ENCODE data around the gene DEPDC4.
"Not testable (repeated sequence)": the region's sequence is repeated elsewhere in the genome, so short reads cannot be mapped to it uniquely, and the experiment has no call there.

Gene DEPDC4

GRCh38 chr12:100293017-100293416 is 26.1 kb upstream of the DEPDC4 start (continued):
- TF ChIP-seq ZNF221 (tag by site-specific recombination; IDR thresholded peaks at IDR 0.05; ENCODE audit: borderline replicate concordance) (no peak), ZNF366 (tag by site-specific recombination; conservative IDR thresholded peaks at IDR 0.05) (no peak)

- Histone ChIP-seq H3K4me1 (ENCODE audit: control insufficient read depth, insufficient read depth, low read length) (peaks cover 4% of the 10 kb centered on the region; the same call in 1 of the 2 replicates), H3K36me3 (ENCODE audit: control insufficient read depth in 2 of 2, insufficient read depth in 1 of 2, low read length in 2 of 2) (peaks cover 8 to 20% of the 10 kb centered on the region in 2 experiments), H3K27ac (ENCODE audit: extremely low read depth, low read depth, low read length) (no peak overlapping the region), H3K4me3 (ENCODE audit: low read depth, low read length) (no peak overlapping the region), H3K9me3 (ENCODE audit: control insufficient read depth, insufficient read depth, low read depth, low read length) (no peaks in the 10 kb centered on the region)
- no peak for TF ChIP-seq ZNF658 (tag by site-specific recombination; IDR thresholded peaks at IDR 0.05)
- TF ChIP-seq ZNF621 (tag by site-specific recombination; IDR thresholded peaks at IDR 0.05) = no peak
- TF ChIP-seq ZNF10 (tag by site-specific recombination; IDR thresholded peaks at IDR 0.05) = 0 out of 2 replicates have a peak, but pooled peaks have one; percentile 18
- TF ChIP-seq GLIS2 (tag by site-specific recombination; IDR thresholded peaks at IDR 0.05) = no peak
- POLR2A ChIA-PET = no interaction called here
- CTCF ChIA-PET = no interaction called here
Measured at GRCh38 chr12:100290016-100290415, 23.1 kb upstream of the DEPDC4 start.

DNA sequence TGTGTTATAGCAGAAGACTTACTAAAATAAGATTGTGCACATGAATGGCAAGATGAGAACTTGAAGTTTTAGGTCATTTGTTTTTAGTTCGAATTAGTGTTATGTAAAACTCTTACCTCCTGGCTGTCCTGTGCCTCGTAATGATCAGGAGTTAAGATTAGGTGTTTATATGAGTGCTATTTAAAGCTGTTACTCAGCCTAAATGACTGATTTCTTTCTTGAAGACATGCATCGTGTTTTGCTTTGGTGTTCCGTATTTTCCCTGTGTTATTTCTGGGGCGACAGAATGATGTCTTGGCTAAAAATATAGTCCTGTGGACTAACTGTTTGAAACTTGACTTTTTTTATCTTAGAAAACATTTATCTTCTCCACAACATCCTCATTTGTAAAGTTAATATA is 22.2 kb upstream of the DEPDC4 start:
- ChIA-PET POLR2A (no interaction called here), CTCF (no interaction called here)
- H3K4me3 ChIP-seq (ENCODE audit: low read depth, low read length) = no peak overlapping the region
- H3K4me1 ChIP-seq (ENCODE audit: control insufficient read depth, insufficient read depth, low read length) = peaks cover 4% of the 10 kb centered on the region; the same call in 1 of the 2 replicates
- TF ChIP-seq, protein P1, sequence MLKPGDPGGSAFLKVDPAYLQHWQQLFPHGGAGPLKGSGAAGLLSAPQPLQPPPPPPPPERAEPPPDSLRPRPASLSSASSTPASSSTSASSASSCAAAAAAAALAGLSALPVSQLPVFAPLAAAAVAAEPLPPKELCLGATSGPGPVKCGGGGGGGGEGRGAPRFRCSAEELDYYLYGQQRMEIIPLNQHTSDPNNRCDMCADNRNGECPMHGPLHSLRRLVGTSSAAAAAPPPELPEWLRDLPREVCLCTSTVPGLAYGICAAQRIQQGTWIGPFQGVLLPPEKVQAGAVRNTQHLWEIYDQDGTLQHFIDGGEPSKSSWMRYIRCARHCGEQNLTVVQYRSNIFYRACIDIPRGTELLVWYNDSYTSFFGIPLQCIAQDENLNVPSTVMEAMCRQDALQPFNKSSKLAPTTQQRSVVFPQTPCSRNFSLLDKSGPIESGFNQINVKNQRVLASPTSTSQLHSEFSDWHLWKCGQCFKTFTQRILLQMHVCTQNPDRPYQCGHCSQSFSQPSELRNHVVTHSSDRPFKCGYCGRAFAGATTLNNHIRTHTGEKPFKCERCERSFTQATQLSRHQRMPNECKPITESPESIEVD (tag by site-specific recombination; IDR thresholded peaks at IDR 0.05) = peak; percentile 62
- TF ChIP-seq ZNF843 (tag by site-specific recombination; IDR thresholded peaks at IDR 0.05) = peak; percentile 56; the same call in 1 of the 2 replicates
- TF ChIP-seq TRIM28 (IDR thresholded peaks at IDR 0.05; ENCODE audit: borderline replicate concordance, low read length) = no peak
- peaks cover 8 to 22% of the 10 kb centered on the region in 2 experiments for H3K36me3 ChIP-seq (ENCODE audit: control insufficient read depth in 2 of 2, insufficient read depth in 1 of 2, low read length in 2 of 2)
- no peak overlapping the region for H3K27ac ChIP-seq (ENCODE audit: extremely low read depth, low read depth, low read length)
- no peaks in the 10 kb centered on the region for H3K9me3 ChIP-seq (ENCODE audit: control insufficient read depth, insufficient read depth, low read depth, low read length)

- H3K27ac ChIP-seq (ENCODE audit: extremely low read depth, low read depth, low read length); H3K4me1 ChIP-seq (ENCODE audit: control insufficient read depth, insufficient read depth, low read length); H3K9me3 ChIP-seq (ENCODE audit: control insufficient read depth, insufficient read depth, low read depth, low read length); H3K36me3 ChIP-seq (ENCODE audit: control insufficient read depth in 2 of 2, insufficient read depth in 1 of 2, low read length in 2 of 2); H3K4me3 ChIP-seq (ENCODE audit: low read depth, low read length): not testable (repeated sequence)
- ChIA-PET CTCF (interaction anchor here (0.7 to 1.6 kb wide), 3 partner anchors 8 to 64 kb away, joined by 3 to 4 read pairs (median 3); no protein-coding TSS in a partner anchor), POLR2A (interaction anchor here (0.8 kb wide), 1 partner anchor 18 kb away, joined by 8 read pairs; the partner anchor contains the start of genes DEPDC4 and SCYL2)
Measured at GRCh38 chr12:100284556-100284955, 17.7 kb upstream of the DEPDC4 start.

DNA sequence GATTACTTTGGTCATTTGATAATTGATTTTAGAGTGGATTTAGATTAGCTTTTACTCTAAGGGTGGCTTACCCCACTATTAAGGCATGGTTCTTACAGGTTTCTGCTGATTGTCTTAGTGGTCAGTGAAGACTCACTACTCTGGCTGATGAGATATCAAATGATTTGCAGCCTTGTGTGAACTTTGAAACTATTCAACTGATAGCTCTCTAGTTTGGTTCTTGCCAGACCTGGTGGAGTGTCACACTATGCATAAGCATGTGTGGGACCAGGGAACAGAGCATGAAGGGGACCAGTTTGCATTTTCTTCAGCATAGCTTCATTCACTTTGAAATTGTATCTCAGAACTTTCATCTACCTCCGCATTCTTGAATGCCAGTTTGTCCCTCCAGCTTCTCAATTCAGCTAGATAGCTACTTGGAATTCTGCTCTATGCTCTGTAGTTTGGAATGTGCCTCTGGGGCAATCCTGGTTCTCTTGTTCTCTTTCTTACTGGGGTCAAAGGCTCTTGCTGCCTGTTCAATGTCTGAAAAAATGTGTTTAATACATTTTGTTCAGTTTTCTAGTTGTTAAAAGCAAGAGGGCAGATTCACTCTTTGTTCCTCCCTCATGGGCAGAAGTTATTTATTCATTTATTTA is 12.8 kb upstream of the DEPDC4 start:
- Histone ChIP-seq H3K4me3 (ENCODE audit: low read depth, low read length) (no peak overlapping the region), H3K9me3 (ENCODE audit: control insufficient read depth, insufficient read depth, low read depth, low read length) (no peaks in the 10 kb centered on the region), H3K4me1 (ENCODE audit: control insufficient read depth, insufficient read depth, low read length) (no peaks in the 10 kb centered on the region), H3K36me3 (ENCODE audit: control insufficient read depth in 2 of 2, insufficient read depth in 1 of 2, low read length in 2 of 2) (peaks cover 4 to 15% of the 10 kb centered on the region in 2 experiments; a peak in 2 of 3 replicates), H3K27ac (ENCODE audit: extremely low read depth, low read depth, low read length) (no peak overlapping the region)
- CTCF ChIA-PET = interaction anchor here (0.7 kb wide), 2 partner anchors 70 to 464 kb away, joined by 3 to 4 read pairs; no protein-coding TSS in a partner anchor
- POLR2A ChIA-PET = interaction anchor here (1.6 to 1.8 kb wide), 2 partner anchors 11 to 13 kb away, joined by 5 to 6 read pairs; partner anchors contain the start of genes DEPDC4 and SCYL2
- TF ChIP-seq, protein P2, sequence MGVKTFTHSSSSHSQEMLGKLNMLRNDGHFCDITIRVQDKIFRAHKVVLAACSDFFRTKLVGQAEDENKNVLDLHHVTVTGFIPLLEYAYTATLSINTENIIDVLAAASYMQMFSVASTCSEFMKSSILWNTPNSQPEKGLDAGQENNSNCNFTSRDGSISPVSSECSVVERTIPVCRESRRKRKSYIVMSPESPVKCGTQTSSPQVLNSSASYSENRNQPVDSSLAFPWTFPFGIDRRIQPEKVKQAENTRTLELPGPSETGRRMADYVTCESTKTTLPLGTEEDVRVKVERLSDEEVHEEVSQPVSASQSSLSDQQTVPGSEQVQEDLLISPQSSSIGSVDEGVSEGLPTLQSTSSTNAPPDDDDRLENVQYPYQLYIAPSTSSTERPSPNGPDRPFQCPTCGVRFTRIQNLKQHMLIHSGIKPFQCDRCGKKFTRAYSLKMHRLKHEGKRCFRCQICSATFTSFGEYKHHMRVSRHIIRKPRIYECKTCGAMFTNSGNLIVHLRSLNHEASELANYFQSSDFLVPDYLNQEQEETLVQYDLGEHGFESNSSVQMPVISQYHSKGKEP (tag by site-specific recombination; IDR thresholded peaks at IDR 0.05) = no peak
- TF ChIP-seq, protein P3, sequence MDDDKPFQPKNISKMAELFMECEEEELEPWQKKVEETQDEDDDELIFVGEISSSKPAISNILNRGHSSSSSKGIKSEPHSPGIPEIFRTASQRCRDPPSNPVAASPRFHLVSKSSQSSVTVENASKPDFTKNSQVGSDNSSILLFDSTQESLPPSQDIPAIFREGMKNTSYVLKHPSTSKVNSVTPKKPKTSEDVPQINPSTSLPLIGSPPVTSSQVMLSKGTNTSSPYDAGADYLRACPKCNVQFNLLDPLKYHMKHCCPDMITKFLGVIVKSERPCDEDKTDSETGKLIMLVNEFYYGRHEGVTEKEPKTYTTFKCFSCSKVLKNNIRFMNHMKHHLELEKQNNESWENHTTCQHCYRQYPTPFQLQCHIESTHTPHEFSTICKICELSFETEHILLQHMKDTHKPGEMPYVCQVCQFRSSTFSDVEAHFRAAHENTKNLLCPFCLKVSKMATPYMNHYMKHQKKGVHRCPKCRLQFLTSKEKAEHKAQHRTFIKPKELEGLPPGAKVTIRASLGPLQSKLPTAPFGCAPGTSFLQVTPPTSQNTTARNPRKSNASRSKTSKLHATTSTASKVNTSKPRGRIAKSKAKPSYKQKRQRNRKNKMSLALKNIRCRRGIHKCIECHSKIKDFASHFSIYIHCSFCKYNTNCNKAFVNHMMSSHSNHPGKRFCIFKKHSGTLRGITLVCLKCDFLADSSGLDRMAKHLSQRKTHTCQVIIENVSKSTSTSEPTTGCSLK (tag by site-specific recombination; IDR thresholded peaks at IDR 0.05) = no peak
- no peak for TF ChIP-seq ZNF530 (tag by site-specific recombination; IDR thresholded peaks at IDR 0.05; ENCODE audit: low read depth)
- no peak for TF ChIP-seq ZNF76 (tag by site-specific recombination; IDR thresholded peaks at IDR 0.05; ENCODE audit: borderline replicate concordance, low read depth)
- no peak for TF ChIP-seq ZNF776 (tag by site-specific recombination; IDR thresholded peaks at IDR 0.05; ENCODE audit: borderline replicate concordance)

Measured in HEK293 (cell line).